ENCODE measurements around the gene OLIG1.

Gene OLIG1, protein sequence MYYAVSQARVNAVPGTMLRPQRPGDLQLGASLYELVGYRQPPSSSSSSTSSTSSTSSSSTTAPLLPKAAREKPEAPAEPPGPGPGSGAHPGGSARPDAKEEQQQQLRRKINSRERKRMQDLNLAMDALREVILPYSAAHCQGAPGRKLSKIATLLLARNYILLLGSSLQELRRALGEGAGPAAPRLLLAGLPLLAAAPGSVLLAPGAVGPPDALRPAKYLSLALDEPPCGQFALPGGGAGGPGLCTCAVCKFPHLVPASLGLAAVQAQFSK

DNA sequence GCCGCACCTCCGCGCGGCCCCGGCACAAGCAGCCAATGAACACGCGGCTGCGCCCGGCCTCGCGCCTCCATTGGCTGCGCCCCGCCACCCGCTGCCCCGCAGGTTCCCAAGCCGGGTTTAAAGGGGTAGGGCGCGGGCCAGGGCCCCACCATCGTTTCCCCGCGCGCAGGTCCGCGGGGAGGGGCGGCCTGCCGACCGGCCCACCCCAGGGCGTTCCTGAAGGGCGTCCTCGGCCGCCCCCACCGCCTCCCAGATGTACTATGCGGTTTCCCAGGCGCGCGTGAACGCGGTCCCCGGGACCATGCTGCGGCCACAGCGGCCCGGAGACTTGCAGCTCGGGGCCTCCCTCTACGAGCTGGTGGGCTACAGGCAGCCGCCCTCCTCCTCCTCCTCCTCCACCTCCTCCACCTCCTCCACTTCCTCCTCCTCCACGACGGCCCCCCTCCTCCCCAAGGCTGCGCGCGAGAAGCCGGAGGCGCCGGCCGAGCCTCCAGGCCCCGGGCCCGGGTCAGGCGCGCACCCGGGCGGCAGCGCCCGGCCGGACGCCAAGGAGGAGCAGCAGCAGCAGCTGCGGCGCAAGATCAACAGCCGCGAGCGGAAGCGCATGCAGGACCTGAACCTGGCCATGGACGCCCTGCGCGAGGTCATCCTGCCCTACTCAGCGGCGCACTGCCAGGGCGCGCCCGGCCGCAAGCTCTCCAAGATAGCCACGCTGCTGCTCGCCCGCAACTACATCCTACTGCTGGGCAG lies at the start of gene OLIG1:
OLIG1 (plus strand) TSS at position 148 of the 750 bp plus-strand sequence; CDS start at position 254, 106 bp downstream.
- Mint-ChIP-seq H3K9me3 (peaks cover 17% of the 10 kb centered on the region), H3K27ac (no peak within 1 kb of the TSS), H3K27me3 (ENCODE audit: low read depth, poor library complexity) (peaks cover 98% of the 10 kb centered on the region), H3K4me1 (peaks cover 12% of the 10 kb centered on the region), H3K4me3 (peak within 1 kb of the TSS; percentile 68), H3K36me3 (ENCODE audit: low read depth) (no peaks in the 10 kb centered on the region)
- TF ChIP-seq, protein P1, sequence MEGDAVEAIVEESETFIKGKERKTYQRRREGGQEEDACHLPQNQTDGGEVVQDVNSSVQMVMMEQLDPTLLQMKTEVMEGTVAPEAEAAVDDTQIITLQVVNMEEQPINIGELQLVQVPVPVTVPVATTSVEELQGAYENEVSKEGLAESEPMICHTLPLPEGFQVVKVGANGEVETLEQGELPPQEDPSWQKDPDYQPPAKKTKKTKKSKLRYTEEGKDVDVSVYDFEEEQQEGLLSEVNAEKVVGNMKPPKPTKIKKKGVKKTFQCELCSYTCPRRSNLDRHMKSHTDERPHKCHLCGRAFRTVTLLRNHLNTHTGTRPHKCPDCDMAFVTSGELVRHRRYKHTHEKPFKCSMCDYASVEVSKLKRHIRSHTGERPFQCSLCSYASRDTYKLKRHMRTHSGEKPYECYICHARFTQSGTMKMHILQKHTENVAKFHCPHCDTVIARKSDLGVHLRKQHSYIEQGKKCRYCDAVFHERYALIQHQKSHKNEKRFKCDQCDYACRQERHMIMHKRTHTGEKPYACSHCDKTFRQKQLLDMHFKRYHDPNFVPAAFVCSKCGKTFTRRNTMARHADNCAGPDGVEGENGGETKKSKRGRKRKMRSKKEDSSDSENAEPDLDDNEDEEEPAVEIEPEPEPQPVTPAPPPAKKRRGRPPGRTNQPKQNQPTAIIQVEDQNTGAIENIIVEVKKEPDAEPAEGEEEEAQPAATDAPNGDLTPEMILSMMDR (IDR thresholded peaks at IDR 0.05), result no peak
- DNase-seq, result peak; percentile 69

DNA sequence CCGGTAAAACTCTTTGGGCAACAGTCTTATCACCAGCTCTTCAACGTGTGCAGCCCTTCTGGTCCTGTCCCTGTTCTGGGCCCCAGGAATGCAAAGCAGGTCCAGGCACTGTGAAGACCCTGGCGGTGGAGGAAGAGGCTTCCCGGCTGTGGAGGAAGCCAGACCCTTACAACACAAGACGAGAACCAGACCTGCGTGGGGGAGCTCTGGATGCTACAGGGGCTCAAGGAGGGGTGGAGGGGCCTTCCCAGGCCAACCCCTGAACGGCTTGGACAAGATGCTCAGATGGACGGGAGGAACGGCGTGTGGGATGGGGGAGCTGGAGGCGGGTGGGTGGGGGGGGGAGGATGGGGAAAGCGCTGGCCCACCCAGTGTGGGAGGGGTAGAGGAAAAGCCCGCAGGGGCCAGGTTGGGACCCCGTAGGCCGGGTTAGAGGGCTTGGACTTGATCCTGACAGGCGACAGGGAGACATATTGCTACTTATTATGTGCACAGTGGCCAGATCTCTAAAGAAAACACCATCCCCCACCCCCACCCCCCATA lies 49.3 kb upstream of the OLIG1 start:
- peaks cover 19% of the 10 kb centered on the region for H3K4me1 Mint-ChIP-seq

DNA sequence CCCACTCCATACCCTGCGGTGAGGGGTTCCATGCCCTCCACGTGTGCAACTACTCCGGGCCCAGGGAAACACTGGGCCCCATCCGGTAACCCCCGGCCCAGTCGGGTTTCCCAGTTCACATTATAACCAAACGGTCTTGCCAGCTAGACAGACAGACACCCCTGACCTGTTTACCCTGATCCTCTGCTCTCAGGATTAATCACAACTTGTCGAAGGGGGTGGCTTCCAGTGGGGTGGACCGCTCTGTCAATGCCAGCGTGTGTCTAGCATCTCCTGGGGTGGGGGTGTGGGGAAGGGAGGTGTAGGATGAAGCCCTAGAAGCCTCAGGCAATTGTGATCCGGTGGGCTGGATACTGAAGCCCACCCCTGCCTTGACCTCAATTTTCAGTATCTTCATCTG lies 48.8 kb upstream of the OLIG1 start:
- DNase-seq, result no peak
- TF ChIP-seq, protein P1 (IDR thresholded peaks at IDR 0.05), result no peak
- Mint-ChIP-seq H3K27me3 (ENCODE audit: low read depth, poor library complexity) (peaks cover 98% of the 10 kb centered on the region), H3K27ac (no peak overlapping the region), H3K4me1 (peaks cover 24% of the 10 kb centered on the region), H3K36me3 (ENCODE audit: low read depth) (no peaks in the 10 kb centered on the region), H3K9me3 (no peaks in the 10 kb centered on the region), H3K4me3 (no peak overlapping the region)

More for the DNA sequence above, 49.3 kb upstream of the OLIG1 start:
- no peak for DNase-seq
- H3K4me3 Mint-ChIP-seq, result peak overlapping the region; percentile 74
- no peak overlapping the region for H3K27ac Mint-ChIP-seq
- TF ChIP-seq, protein P1 (IDR thresholded peaks at IDR 0.05), result no peak
- H3K9me3 Mint-ChIP-seq, result no peaks in the 10 kb centered on the region
- no peaks in the 10 kb centered on the region for H3K36me3 Mint-ChIP-seq (ENCODE audit: low read depth)
- H3K27me3 Mint-ChIP-seq (ENCODE audit: low read depth, poor library complexity), result peaks cover 98% of the 10 kb centered on the region

DNA sequence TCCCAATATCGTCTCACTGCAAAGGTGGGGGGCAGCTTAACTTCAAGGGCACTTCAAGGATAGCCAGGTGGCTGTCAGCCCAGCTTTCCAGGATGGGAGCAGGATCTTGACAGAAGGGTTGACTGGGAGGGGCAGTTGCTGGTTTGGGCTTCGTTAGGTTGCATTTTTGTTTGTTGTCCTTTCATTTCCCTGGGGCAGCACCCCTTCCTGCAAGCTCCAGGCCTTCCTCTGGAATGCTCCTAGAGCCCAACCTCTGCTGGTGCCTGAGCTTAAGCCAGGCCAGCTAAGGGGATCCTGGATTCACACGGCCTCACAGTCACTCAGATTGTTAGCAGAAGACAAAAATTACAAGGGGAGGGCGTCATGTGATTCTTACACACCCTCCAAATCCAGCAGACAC lies 48.3 kb upstream of the OLIG1 start:
- Mint-ChIP-seq H3K4me3 (no peak overlapping the region), H3K36me3 (ENCODE audit: low read depth) (no peaks in the 10 kb centered on the region), H3K4me1 (peaks cover 28% of the 10 kb centered on the region), H3K27ac (no peak overlapping the region), H3K27me3 (ENCODE audit: low read depth, poor library complexity) (peaks cover 98% of the 10 kb centered on the region), H3K9me3 (no peaks in the 10 kb centered on the region)
- TF ChIP-seq, protein P1 (IDR thresholded peaks at IDR 0.05), result no peak
- no peak for DNase-seq

DNA sequence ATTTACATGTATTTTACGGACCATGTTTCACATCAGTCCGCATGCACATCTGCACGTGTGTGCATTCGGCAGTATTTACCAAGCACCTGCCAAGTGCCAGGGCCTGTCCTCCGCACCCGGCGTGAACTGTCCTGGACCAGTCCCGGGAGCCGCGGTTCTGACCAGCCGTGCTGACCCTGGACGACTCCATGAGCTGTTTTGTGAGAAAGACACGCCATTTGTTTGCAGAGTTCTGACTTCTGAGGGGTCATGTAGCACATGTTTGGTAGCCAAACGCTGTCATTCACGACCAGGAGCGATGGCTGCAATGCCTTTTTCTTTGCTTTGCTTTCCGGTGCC lies 47.5 kb upstream of the OLIG1 start:
- H3K9me3 Mint-ChIP-seq, result no peaks in the 10 kb centered on the region
- H3K27ac Mint-ChIP-seq, result no peak overlapping the region
- H3K36me3 Mint-ChIP-seq (ENCODE audit: low read depth), result no peaks in the 10 kb centered on the region
- H3K27me3 Mint-ChIP-seq (ENCODE audit: low read depth, poor library complexity), result peaks cover 96% of the 10 kb centered on the region
- TF ChIP-seq, protein P1 (IDR thresholded peaks at IDR 0.05), result no peak
- peak overlapping the region; percentile 73 for H3K4me3 Mint-ChIP-seq
- no peak for DNase-seq
- H3K4me1 Mint-ChIP-seq, result peaks cover 28% of the 10 kb centered on the region

Measured in nephron progenitor cell (in vitro differentiated cells).